GM12878 (cell line): ENCODE results near the gene KCNQ1. TPM values are rescaled to one million over a fixed set of nuclear protein-coding genes. Genes with fewer than 3 reads are reported as not detected.

Experiments used
- ATAC-seq: fragments of 200-7000 bp; cut with Tn5 transposase; 3 replicates; pipeline ENCODE4 v1.9.1; 2020; ENCODE audit warnings: mild to moderate bottlenecking, moderate library complexity
- BruUV-seq: library from RNA; stranded (reverse); fragments of 400-500 nt; replicated peaks from 2 replicates; lab custom pipeline; 2021; lab: Mats Ljungman, UMichigan
- CTCF ChIA-PET: fragments of 300-600 bp; sonication (Branson Sonifier 250); formaldehyde crosslinking; extraction: SDS; loops from one replicate; lab custom pipeline; 2021; ENCODE audit warnings: inconsistent platforms; lab: Yijun Ruan, JAX
- POLR2A ChIA-PET: fragments of 350-600 bp; formaldehyde crosslinking; extraction: SDS; loops from one replicate; lab custom pipeline; 2021; ENCODE audit warnings: inconsistent platforms; lab: Charles Lee
- RAD21 ChIA-PET: fragments of 300-600 bp; sonication (Branson Sonifier 250); formaldehyde crosslinking; loops from one replicate; lab custom pipeline; 2023; ENCODE audit warnings: antibody characterized with exemption; ENCODE audit not compliant: unreplicated experiment; lab: Charles Lee
- SMC1A ChIA-PET: fragments of 300-600 bp; sonication (Branson Sonifier 250); formaldehyde crosslinking; loops from one replicate; lab custom pipeline; 2023; ENCODE audit not compliant: unreplicated experiment, uncharacterized antibody; lab: Charles Lee
- DNase-seq: peaks from one replicate; pipeline ENCODE4 v3.0.0-alpha.2; 2011; ENCODE audit warnings: low read depth, low spot score
- FAIRE-seq: peaks from 3 replicates; lab custom pipeline; 2011; peaks lifted over from hg19 to GRCh38; lab: Jason Lieb, UNC
- H2AFZ ChIP-seq: 2 replicates; pipeline ENCODE4 v1.6.0; 2011; ENCODE audit warnings: low read depth, low read length, control low read depth; ENCODE audit not compliant: control insufficient read depth
- H3K27ac ChIP-seq: 2 replicates; pipeline ENCODE4 v1.5.1; 2011; ENCODE audit warnings: control low read depth; ENCODE audit not compliant: control insufficient read depth, insufficient read depth
- H3K27me3 ChIP-seq, 2 experiments: replicated peaks in 1 of 2; 2 replicates each; pipeline versions ENCODE4 v1.6.0 to v1.6.1; 2011; ENCODE audit warnings: low read length in 1 of 2; ENCODE audit not compliant: control insufficient read depth in 2 of 2, insufficient read depth in 2 of 2
- H3K36me3 ChIP-seq, 2 experiments: 2 replicates each; pipeline ENCODE4 v1.5.1; 2011; ENCODE audit warnings: low read length in 1 of 2; ENCODE audit not compliant: control insufficient read depth in 2 of 2, insufficient read depth in 2 of 2
- H3K4me1 ChIP-seq: 2 replicates; pipeline ENCODE4 v1.6.1; 2011; ENCODE audit warnings: mild to moderate bottlenecking, low read length, moderate library complexity, mixed read lengths; ENCODE audit not compliant: control insufficient read depth, insufficient read depth
- H3K4me2 ChIP-seq: 2 replicates; pipeline ENCODE4 v1.6.0; 2011; ENCODE audit warnings: control low read depth; ENCODE audit not compliant: control insufficient read depth, insufficient read depth
- H3K4me3 ChIP-seq: fragments of 200-600 bp; sonication (generic); 2 replicates; pipeline ENCODE4 v1.5.1; 2016
- H3K79me2 ChIP-seq: 2 replicates; pipeline ENCODE4 v1.6.0; 2011; ENCODE audit warnings: low read length; ENCODE audit not compliant: control insufficient read depth, insufficient read depth
- H3K9ac ChIP-seq: 2 replicates; pipeline ENCODE4 v1.8.0; 2011; ENCODE audit warnings: low read length, control low read depth, mixed read lengths; ENCODE audit not compliant: control insufficient read depth, insufficient read depth
- H3K9me3 ChIP-seq: replicated peaks from 3 replicates; pipeline ENCODE4 v1.5.1; 2011; ENCODE audit warnings: mild to moderate bottlenecking, low read length; ENCODE audit not compliant: control insufficient read depth, insufficient read depth
- H4K20me1 ChIP-seq: 2 replicates; pipeline ENCODE4 v1.6.0; 2011; ENCODE audit not compliant: control insufficient read depth, insufficient read depth
- BHLHE40 ChIP-seq, 2 experiments: fragments of 450-650 bp in 1 of 2; IDR thresholded peaks; 2 replicates each; pipeline ENCODE4 v1.6.1; 2011 to 2017; ENCODE audit warnings: low read depth in 2 of 2, borderline replicate concordance in 1 of 2, improper control_type of control experiment in 1 of 2, low read length in 1 of 2, mild to moderate bottlenecking in 1 of 2
- CHD1 ChIP-seq: IDR thresholded peaks from 2 replicates; pipeline ENCODE4 v1.6.1; 2012; ENCODE audit warnings: low read depth, low read length, improper control_type of control experiment
- CHD2 ChIP-seq: IDR thresholded peaks from 2 replicates; pipeline ENCODE4 v1.6.1; 2011; ENCODE audit warnings: low read depth, low read length, improper control_type of control experiment, borderline replicate concordance
- JUND ChIP-seq: IDR thresholded peaks from 2 replicates; pipeline ENCODE4 v1.6.1; 2012; ENCODE audit warnings: low read depth, mild to moderate bottlenecking, low read length, improper control_type of control experiment, moderate library complexity
- KAT2A ChIP-seq: conservative IDR thresholded peaks from 2 replicates; pipeline ENCODE4 v1.6.1; 2011; ENCODE audit warnings: low read depth, low read length; ENCODE audit not compliant: control insufficient read depth
- KDM1A ChIP-seq: fragments of 200-600 bp; sonication (generic); IDR thresholded peaks from 2 replicates; pipeline ENCODE4 v1.6.1; 2016; ENCODE audit warnings: borderline replicate concordance
- KLF5 ChIP-seq: fragments of 450-650 bp; IDR thresholded peaks from 2 replicates; pipeline ENCODE4 v1.6.1; 2014; ENCODE audit warnings: mild to moderate bottlenecking; ENCODE audit not compliant: partially characterized antibody
- MEF2A ChIP-seq: IDR thresholded peaks from 2 replicates; pipeline ENCODE4 v1.6.1; 2011; ENCODE audit warnings: low read depth, mild to moderate bottlenecking, low read length, moderate library complexity; ENCODE audit not compliant: insufficient read depth
- NFYA ChIP-seq: IDR thresholded peaks from 2 replicates; pipeline ENCODE4 v1.6.1; 2011; ENCODE audit warnings: low read depth, mild to moderate bottlenecking, low read length, improper control_type of control experiment, borderline replicate concordance
- POLR2AphosphoS5 ChIP-seq: IDR thresholded peaks from 2 replicates; pipeline ENCODE4 v1.6.1; 2011; ENCODE audit warnings: mild to moderate bottlenecking, low read length, inconsistent platforms
- POU2F2 ChIP-seq: IDR thresholded peaks from 3 replicates; pipeline ENCODE4 v1.6.1; 2011; ENCODE audit warnings: low read depth, mild to moderate bottlenecking, low read length, borderline replicate concordance
- RB1 ChIP-seq: fragments of 450-650 bp; formaldehyde crosslinking; IDR thresholded peaks from 2 replicates; pipeline ENCODE4 v1.6.1; 2017; ENCODE audit warnings: mild to moderate bottlenecking, borderline replicate concordance
- SMARCA5 ChIP-seq: fragments of 450-650 bp; IDR thresholded peaks from 2 replicates; pipeline ENCODE4 v1.6.1; 2017; ENCODE audit warnings: mild to moderate bottlenecking
- ZBED1 ChIP-seq: IDR thresholded peaks from 2 replicates; pipeline ENCODE4 v1.6.1; 2016; ENCODE audit warnings: borderline replicate concordance
- WGBS: methylation state at CpG from one replicate; pipeline ENCODE4 v1.1.6; 2016; ENCODE audit warnings: low lambda C conversion rate; ENCODE audit not compliant: insufficient replicate concordance, insufficient coverage; ENCODE audit errors: missing lambda C conversion rate; 5-methylcytosine and 5-hydroxymethylcytosine counted together
- in situ Hi-C: fragments of 300-500 bp; cut with MboI; formaldehyde crosslinking; loops from 9 replicates; pipeline ENCODE4 v1.14.3; 2018; ENCODE audit warnings: mixed read lengths
- intact Hi-C: fragments of 100-400 bp; cut with micrococcal nuclease; formaldehyde crosslinking; loops from one replicate; pipeline ENCODE4 v1.14.2; 2022; ENCODE audit not compliant: unreplicated experiment
- polyA plus RNA-seq, 11 experiments: library from polyadenylated mRNA; depleted of rRNA in 4 of 11; unstranded in 6 of 11; stranded (reverse) in 5 of 11; fragments of >200 nt; fragmentation: Nextera tagmentation in 4 of 11; fragmentation: Illumina TruSeq in 1 of 11; extraction: Ambion mirVana in 4 of 11; extraction: Trizol in 1 of 11; gene quantifications; 1 replicate in 1 of 11; 2 replicates in 10 of 11; pipeline versions ENCODE4 v1.2.1 to v1.2.3, GENCODE V29; 2011 to 2016; ENCODE audit warnings: inconsistent platforms in 2 of 11, missing spikeins in 2 of 11, low read depth in 1 of 11
- total RNA-seq, 4 experiments: library from RNA; depleted of rRNA in 3 of 4; stranded (reverse); fragments of >200 nt in 3 of 4; fragmentation: Illumina TruSeq in 1 of 4; extraction: Trizol in 1 of 4; gene quantifications; 2 replicates each; pipeline versions ENCODE4 v1.2.1 to v1.2.3, GENCODE V29; 2013 to 2021

The KCNQ1 gene
- total and polyA plus RNA-seq, 10 of the 15 experiments (the other 5 are each of a cell fraction or from before 2014, with no cell fraction given): 0.03 to 0.15 (median 0.12) TPM; not detected in 7

GRCh38 chr11:2406878-2407410 lies 37.9 kb upstream of the KCNQ1 start:
- DNase-seq (no peak), ATAC-seq (no peak), FAIRE-seq (no peak)
- in situ Hi-C loops: no loop called here
- ChIA-PET SMC1A (no interaction called here), POLR2A (no interaction called here), RAD21 (no interaction called here), CTCF (no interaction called here)
- Histone ChIP-seq H3K9me3 (no peaks in the 10 kb centered on the region), H4K20me1 (no peaks in the 10 kb centered on the region), H3K9ac (no peak overlapping the region), H3K4me1 (peaks cover 4% of the 10 kb centered on the region), H3K4me2 (no peak overlapping the region), H3K79me2 (peaks cover 4% of the 10 kb centered on the region; the same call in 1 of the 2 replicates), H3K4me3 (no peak overlapping the region), H3K27me3 (no peaks in the 10 kb centered on the region), H3K27ac (no peak overlapping the region), H3K36me3 (peaks cover 2 to 5% of the 10 kb centered on the region in 2 experiments; a peak in 3 of 4 replicates), H2AFZ (no peak overlapping the region)
- intact Hi-C loops: no loop called here
- BruUV-seq: no TSS peak
- TF ChIP-seq BHLHE40 (IDR thresholded peaks at IDR 0.05; ENCODE audit: borderline replicate concordance in 1 of 2, low read depth in 2 of 2, low read length in 1 of 2) (no peak), KAT2A (no peak), MEF2A (no peak), CHD1 (no peak), POU2F2 (no peak), ZBED1 (no peak), KDM1A (no peak), JUND (no peak), POLR2AphosphoS5 (no peak), NFYA (no peak), RB1 (no peak), KLF5 (no peak), CHD2 (no peak), SMARCA5 (no peak)
- 48% methylated on average over 15 of the region's 24 CpGs for WGBS
